Ramos (cell line): ENCODE results near the gene OR10H3.
"Not testable (repeated sequence)": the region's sequence is repeated elsewhere in the genome, so short reads cannot be mapped to it uniquely, and the experiment has no call there.

ENCODE experiments used
- in situ Hi-C: fragments of 300-500 bp; cut with MboI; formaldehyde crosslinking; loops from one replicate; pipeline ENCODE4 v1.14.3; 2022; ENCODE audit warnings: low sequenced_read_pairs; ENCODE audit not compliant: unreplicated experiment

The OR10H3 gene

DNA sequence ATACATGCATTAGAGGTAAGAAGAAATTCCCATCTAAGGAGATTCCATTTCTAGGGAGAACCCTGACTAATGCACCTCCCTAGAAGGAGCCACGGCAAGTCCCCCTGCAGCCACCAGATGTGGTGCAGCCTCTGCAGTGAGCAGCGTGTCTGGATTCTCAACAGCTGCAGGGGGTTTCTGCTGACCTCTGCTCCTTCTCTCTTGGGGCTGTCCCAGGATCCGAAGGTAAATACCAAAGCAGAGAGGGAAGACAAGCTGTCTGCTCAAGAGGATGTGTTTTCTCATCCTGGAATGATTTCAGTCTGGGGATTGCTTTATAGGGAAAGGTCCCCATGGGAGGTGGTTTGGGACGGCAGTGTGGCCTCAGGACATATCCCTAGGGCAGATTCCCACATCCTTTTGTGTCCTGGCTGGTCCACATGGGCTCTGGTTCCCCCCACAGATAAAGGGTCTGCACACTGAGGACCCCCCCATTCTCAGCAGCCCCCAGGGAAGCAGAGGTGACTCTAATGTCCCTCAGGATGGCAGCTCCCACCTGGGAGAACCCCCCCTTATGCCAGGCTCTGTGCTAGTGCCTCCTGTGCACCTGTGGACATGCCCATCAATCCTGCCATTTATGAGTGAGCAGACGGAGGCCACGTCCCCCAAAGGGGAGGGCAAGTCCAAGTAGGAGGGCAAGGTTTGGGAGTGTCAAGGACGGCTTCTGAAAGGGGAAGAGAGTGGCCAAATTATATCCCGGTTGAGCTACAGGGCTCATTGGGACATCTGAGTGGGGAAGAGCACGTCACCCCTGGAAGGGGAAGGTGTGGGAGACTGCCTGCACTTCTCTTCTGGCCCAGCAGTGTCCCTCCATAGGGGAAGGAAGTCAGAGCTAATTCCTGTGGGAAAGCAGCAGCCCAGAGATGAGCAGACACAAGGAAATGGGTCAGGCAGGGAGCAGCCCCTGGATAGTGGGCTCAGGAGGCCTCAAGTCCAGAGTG, 39.5 kb downstream of the OR10H3 start:
- in situ Hi-C loops, result loop anchor here (5.0 kb wide), 1 partner anchor 105 kb away; the partner anchor contains the start of gene CYP4F12

DNA sequence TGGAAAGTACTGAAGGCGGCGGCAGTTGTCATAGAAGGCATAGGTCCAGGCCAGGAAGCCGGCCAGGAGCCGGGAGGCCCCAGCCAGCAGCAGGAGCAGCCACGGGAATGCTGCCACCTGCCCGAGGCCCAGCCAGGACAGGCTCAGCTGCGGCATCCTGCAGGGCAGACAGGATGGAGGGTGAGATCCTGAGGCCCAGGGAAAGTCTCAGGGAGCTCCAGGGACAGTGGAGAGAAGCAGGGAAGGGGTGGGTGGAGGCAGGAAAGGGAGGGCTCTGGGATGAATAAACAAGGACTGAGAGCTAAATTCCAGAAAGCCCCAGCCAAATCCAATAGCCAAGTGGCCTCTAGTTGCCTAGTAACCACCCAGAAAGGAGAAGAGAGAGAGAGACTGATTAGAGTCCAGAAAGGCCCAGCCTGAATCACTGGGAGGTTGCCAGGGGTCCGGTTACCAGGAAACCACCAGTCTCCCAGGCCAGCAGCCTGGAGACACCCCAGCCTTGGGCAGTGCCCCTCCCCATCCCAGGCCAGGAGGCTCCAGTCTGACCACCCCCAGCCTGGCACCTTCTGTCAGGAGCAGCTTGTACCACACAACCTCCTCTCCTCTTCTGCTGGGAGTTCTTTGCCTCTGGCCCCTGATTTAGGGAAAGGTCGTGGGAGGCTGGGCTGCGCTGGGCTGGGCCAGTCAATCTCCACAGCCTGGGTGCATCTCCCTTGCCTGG, 42.1 kb downstream of the OR10H3 start:
- in situ Hi-C loops, result loop anchor here (5.0 kb wide), 1 partner anchor 108 kb away; the partner anchor contains the start of gene CYP4F12

DNA sequence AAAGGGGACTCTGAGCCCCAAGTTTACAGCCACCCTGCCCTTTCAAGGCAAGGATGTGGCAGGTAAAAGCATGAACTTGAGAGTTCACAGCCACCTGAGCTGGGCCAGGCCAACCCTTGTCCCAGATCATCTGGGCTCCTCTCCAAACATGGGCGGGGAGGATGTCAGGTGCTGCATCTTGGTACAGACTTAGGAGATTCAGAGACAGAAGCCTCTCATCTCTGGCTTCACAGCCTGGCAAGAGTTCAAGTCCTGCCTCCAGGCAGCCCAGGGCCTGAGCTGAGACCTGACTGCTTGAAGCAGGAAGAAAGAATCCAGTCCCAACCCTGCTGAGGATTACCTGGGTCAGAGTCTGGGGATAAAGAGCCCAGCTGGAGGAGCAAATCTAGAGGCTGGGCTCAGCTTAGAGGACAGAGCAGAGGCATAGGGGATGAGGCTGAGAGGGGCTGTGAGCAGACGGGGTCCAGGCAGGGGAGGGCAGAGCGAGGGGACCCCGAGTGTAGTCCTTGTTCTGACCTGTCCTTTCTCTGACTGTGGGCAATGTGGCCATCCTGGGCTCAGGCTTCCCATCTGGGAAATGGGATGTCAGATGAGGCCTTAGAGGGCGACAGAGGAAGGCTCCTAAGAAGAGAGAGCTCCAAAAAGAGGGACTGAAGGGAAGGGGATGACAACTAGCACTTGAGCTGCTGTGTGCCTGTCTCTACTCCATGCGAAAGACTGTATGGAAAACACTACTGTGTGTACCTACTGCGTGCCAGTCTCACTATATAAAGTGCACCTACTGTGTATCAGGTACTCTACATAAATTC, 43.0 kb downstream of the OR10H3 start:
- in situ Hi-C loops, result no loop called here

DNA sequence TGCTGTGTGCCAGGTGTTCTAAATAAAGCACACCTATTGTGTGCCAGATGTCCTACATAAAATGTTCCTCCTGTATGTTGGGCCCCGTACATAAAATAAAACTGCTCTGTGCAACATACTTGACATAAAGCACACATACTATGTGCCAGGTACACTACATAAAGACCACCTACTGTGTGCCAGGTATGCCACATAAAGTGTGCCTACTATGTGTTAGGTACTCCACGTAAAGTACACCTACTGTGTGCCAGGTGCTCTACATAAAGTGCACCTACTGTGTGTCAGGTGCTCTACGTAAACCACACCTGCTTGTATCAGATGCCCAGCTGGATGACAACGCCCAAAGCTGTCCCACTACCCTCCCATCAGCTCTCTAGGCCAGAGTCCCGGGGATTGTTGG, 43.9 kb downstream of the OR10H3 start:
- in situ Hi-C loops, result no loop called here

DNA sequence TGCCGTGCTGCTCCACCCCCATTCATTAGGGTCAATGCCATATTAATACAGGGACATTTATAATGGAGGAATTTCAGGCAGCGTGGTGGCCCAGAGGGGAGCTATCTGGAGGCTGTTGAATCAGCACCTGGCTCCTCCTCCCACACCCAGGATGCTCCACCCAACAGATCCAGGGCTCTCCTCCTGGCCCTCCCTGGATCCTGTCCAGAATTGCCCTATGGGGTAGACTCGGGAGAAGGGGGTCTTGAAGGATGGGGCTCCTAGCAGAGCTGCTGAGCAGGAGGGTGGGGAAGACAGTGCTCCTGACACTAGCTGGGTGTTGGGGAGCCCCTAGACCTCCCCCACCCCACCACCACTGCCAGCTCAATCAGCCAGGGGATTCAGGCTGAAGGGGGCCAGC, 44.4 kb downstream of the OR10H3 start:
- in situ Hi-C loops, result no loop called here

DNA sequence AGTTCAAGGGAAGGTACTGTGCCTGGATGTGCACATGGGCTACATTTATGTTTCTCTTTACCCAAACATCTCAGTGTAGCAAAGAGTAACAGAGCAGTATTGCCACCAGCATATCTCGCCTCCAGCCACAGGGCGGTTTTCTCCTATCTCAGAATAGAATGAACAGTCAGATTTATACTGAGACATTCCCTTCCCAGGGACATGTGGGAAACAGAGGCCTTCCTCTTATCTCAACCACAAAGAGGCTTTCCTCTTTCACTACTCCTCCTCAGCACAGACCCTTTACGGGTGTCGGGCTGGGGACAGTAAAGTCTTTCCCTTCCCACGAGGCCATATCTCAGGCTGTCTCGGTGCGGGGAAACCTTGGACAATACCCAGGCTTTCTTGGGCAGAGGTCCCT, 45.1 kb downstream of the OR10H3 start:
- in situ Hi-C loops, result not testable (repeated sequence)

DNA sequence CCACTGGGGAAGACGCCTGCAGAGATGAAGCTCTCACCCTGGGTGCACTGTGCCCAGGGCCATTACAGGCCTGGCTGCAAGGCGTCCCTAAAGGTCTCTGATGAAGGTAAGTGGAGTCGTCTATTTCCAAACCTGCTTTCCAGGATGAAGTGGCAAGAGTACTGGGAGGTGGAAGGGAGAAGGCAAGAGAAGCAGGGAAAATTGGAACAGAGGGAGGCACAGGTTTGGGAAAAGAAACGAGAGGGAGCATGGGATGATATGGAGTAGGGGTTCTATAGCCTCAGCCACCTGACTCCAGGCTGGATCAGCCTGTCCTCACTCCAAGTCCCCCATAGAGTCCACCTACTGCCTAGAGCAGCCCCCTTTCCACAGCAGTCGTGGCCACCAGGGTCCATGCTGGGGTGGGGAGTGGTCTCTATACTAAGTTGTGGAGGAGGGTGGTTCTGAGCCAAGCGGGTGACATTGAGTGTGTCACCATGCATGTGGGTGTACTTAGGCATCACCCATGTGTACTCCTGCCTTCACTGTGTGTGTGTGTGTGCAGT, 49.9 kb downstream of the OR10H3 start, which contains the start of gene OR10H5:
Gene OR10H5 (plus strand): TSS at position 51 of the 545 bp plus-strand sequence. CDS start 6,388 bp downstream, outside the sequence.
- in situ Hi-C loops, result no loop called here

DNA sequence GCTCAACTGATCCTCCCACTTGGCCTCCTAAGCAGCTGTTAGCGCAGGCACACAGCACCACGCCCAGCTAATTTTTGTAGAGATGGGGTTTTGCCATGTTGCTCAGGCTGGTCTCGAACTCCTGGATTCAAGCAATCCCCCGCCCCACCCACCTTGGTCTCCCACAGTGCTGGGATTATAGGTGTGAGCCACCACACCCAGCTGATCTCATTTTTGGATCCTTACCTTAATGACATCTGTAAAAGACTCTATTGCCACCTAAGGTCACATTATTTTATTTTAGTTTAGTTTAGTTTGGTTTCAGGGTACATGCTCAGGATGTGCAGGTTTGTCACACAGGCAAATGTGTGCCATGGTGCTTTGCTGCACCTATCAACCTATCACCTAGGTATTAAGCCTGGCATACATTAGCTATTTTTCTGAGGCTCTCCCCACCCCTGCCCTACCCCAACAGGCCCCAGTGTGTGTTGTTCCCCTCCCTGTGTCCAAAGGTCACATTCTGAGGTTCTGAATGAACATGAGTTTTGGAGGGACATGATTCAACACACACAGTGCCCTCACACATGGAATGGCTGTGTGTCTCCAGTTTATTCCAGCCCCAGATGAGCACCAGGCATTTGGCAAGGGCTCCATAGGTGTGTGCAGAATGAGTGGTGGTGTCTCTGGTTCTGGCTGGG, 50.9 kb downstream of the OR10H3 start:
- in situ Hi-C loops, result no loop called here

DNA sequence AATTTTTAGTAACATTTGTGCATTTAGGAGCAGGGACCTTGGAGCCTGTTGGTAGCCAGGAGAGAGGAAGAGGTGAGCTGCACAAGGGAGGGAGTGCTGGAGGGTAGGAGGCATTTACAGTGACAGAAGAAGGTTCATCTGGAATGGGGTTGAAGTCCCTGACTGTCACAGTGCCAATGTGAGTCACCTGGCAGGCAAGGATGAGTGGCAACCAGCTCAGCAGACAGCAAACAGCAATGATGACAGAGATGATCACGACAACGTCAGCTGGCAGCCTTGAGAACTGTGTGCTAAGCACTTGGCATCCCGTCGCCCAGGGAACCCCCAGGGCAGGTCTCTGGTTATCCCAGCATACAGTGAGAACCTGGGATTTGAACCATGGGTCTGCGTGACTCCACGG, 52.3 kb downstream of the OR10H3 start:
- in situ Hi-C loops, result no loop called here
